ENCODE measurements around the gene PDE6A. TPM values are rescaled to one million over a fixed set of nuclear protein-coding genes. Genes with fewer than 3 reads are reported as not detected.

Gene PDE6A
- total RNA-seq, 1 experiment from 2014 or later: not detected

GRCh38 chr5:149913436-149914419 is 30.9 kb downstream of the PDE6A start (continued):
- TF ChIP-seq ZNF425 (CRISPR knock-in tag; conservative IDR thresholded peaks at IDR 0.05) (no peak), AFF4 (CRISPR knock-in tag; IDR thresholded peaks at IDR 0.05; ENCODE audit: borderline replicate concordance) (no peak), IRF2 (CRISPR knock-in tag; IDR thresholded peaks at IDR 0.05; ENCODE audit: borderline replicate concordance, low read depth) (no peak), ATF3 (CRISPR knock-in tag; conservative IDR thresholded peaks at IDR 0.05) (no peak), ZBTB43 (CRISPR knock-in tag; IDR thresholded peaks at IDR 0.05) (no peak), ZBTB21 (CRISPR knock-in tag; IDR thresholded peaks at IDR 0.05; ENCODE audit: borderline replicate concordance) (no peak), ETV6 (CRISPR knock-in tag; IDR thresholded peaks at IDR 0.05) (no peak), NFYB (CRISPR knock-in tag; conservative IDR thresholded peaks at IDR 0.05; ENCODE audit: low read depth) (no peak)

- CTCF ChIA-PET: interaction anchor here (0.6 to 1.6 kb wide), 3 partner anchors 10 to 59 kb away, joined by 3 to 6 read pairs (median 4); no protein-coding TSS in a partner anchor
- TF ChIP-seq ATF1 (CRISPR knock-in tag; IDR thresholded peaks at IDR 0.05) (no peak), SP1 (CRISPR knock-in tag; conservative IDR thresholded peaks at IDR 0.05) (no peak), KAT7 (CRISPR knock-in tag; IDR thresholded peaks at IDR 0.05; ENCODE audit: borderline replicate concordance) (no peak), ZNF423 (CRISPR knock-in tag; IDR thresholded peaks at IDR 0.05) (no peak), ERG (CRISPR knock-in tag; IDR thresholded peaks at IDR 0.05) (no peak), ZNF416 (CRISPR knock-in tag; IDR thresholded peaks at IDR 0.05) (no peak), GABPB1 (CRISPR knock-in tag; IDR thresholded peaks at IDR 0.05) (no peak), CREB1 (CRISPR knock-in tag; IDR thresholded peaks at IDR 0.05) (no peak), ZNF232 (CRISPR knock-in tag; IDR thresholded peaks at IDR 0.05) (no peak), ZNF281 (CRISPR knock-in tag; IDR thresholded peaks at IDR 0.05) (no peak), SMAD4 (CRISPR knock-in tag; IDR thresholded peaks at IDR 0.05) (no peak), ZNF396 (CRISPR knock-in tag; IDR thresholded peaks at IDR 0.05; ENCODE audit: borderline replicate concordance) (no peak), E2F1 (CRISPR knock-in tag; IDR thresholded peaks at IDR 0.05) (no peak)
Observed at GRCh38 chr5:149912226-149912871, 32.2 kb downstream of the PDE6A start.

More at GRCh38 chr5:149912226-149912871, 32.2 kb downstream of the PDE6A start:
- ATAC-seq: no peak
- no peaks in the 10 kb centered on the region for H3K27me3 Mint-ChIP-seq (ENCODE audit: low read depth)
- POLR2A ChIA-PET: no interaction called here
- H3K36me3 Mint-ChIP-seq: no peaks in the 10 kb centered on the region
- H3K27ac Mint-ChIP-seq: no peak overlapping the region
- H3K4me3 Mint-ChIP-seq: no peak overlapping the region
- no peaks in the 10 kb centered on the region for H3K9me3 Mint-ChIP-seq
- no peak for DNase-seq (ENCODE audit: low spot score)
- H3K4me1 Mint-ChIP-seq: peaks cover 12% of the 10 kb centered on the region

Data from WTC11 (cell line).